NOMO-1 (cell line): Measurements from ENCODE around the gene RGS14.
"Not testable (repeated sequence)": the region's sequence is repeated elsewhere in the genome, so short reads cannot be mapped to it uniquely, and the experiment has no call there.

Experiments
- DNase-seq, 2 experiments: peaks; one replicate each; lab custom pipeline; 2025; ENCODE audit not compliant: unreplicated experiment in 2 of 2; lab: John Stamatoyannopoulos, UW

The RGS14 gene

DNA sequence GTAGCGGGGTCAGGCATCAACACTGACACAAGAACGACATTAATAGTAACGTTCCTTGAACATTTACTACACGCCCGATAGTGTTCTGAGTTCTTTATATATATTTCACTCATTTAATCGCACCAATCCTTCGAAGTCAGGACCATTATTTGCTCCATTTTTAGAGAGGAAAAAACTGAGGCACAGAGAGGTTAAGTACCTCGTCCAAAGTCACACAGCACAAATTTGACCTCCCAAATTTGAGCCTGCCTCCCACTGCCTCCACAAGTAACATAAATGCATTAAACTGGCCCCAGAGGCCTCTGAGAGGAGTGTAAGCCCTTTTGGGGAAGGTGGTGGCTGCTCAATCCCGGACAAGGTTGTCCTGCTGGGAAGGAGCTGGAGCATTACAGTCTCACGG lies 5.8 kb downstream of the RGS14 start:
- no peak for DNase-seq

- no peak for DNase-seq
These were observed 6.6 kb downstream of the RGS14 start for GRCh38 chr5:177364159-177364962.

DNA sequence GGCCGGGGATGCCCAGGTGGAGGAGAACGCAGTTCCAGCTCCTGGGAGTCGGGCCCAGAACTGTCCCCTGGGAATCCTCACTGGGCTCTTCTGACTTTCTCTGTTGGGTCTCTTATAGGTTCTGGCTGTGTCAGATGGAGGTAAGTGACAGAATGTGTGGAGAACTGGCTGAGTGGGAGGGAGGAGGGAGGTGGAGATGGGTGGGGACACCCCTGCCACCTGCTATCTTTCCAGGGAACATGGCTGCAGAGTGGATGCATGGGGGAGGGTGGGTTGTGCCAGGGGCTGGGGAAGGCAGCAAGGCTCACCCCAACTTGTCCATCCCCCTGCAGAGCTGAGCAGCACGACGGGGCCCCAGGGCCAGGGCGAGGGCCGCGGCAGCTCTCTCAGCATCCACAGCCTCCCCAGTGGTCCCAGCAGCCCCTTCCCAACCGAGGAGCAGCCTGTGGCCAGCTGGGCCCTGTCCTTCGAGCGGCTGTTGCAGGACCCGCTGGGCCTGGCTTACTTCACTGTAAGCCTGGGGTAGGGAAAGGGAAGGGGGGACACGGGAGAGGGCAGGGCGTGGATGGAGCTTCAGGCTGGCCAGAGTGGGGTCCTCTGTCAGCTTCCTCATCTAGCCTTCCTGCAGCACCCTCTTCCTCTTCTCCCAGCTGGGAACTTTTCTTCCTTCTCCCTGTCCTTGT lies 8.3 kb downstream of the RGS14 start:
- DNase-seq: no peak

GRCh38 chr5:177366528-177367322 lies 9.0 kb downstream of the RGS14 start:
- DNase-seq: no peak

- no peak for DNase-seq
These were observed 9.7 kb downstream of the RGS14 start for GRCh38 chr5:177367323-177367848.

DNA sequence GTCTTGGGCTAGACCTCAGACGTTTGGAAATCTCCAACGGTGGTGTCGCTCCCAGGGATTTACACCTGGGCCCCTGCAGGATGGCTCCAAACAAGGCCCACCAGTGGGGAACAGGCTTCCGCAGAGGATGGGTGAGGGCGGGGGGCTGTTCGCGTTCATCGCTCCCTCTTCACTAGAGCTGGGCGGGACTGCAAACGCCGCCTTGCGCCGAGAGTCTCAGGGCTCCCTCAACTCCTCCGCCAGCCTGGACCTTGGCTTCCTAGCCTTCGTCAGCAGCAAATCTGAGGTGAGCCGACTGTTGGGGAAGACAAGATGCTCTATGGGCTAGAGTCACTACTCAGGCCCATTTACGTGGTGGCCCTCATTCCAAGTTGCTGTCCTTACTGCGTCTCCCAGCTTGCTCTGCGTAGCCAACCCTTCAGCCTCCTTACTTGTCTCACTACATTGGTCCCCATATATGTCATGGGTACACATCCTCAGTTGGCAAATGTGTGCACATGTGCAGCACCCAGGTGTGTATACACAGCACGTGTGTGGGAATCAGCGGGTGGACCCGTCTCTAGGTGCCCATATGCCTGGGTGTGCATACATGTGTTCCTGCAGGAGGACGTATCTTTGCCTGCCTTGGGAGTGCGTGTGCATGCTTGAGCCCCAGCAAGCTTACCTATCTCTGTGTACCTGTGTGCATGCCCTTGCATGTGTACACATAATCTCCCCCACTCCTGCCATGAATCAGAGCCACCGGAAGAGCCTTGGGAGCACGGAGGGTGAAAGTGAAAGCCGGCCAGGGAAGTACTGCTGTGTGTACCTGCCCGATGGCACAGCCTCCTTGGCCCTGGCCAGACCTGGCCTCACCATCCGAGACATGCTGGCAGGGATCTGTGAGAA lies 10.5 kb downstream of the RGS14 start:
- no peak for DNase-seq

DNA sequence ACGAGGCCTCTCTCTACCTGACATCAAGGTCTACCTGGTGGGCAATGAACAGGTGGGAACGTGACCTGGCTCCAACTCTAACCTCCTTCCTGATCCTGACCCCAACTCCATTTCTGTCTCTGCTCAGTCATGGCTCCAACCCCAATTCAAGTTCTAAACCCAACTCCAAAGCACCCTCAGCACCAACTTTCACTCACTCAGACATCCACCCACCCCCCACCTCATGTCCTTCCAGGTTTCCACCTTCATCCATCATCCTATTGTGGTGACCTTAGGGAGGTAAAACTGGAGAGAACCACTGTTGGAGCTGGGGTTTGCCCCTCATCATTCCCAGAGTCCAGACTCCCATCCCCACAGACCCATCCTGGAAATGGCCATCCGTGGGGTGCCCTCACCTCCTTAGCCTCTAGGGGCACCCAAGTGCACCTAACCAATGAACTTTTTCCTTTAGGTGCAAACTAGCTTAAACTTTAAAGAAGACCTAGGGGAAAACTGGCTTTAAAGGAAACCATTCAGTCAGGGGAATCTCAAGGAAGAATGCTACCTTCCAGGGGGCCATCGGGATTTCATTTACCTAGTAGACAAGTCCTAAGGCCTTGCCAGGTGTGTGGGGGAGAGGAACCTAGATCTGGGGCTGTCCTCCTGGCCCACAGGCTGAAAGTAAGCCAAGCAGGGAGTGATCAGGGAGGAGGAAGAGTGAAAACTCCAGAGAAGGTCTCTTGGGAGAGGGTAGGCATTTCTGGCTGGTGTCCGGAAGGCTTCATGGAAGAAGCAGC lies 11.3 kb downstream of the RGS14 start:
- no peak for DNase-seq

DNA sequence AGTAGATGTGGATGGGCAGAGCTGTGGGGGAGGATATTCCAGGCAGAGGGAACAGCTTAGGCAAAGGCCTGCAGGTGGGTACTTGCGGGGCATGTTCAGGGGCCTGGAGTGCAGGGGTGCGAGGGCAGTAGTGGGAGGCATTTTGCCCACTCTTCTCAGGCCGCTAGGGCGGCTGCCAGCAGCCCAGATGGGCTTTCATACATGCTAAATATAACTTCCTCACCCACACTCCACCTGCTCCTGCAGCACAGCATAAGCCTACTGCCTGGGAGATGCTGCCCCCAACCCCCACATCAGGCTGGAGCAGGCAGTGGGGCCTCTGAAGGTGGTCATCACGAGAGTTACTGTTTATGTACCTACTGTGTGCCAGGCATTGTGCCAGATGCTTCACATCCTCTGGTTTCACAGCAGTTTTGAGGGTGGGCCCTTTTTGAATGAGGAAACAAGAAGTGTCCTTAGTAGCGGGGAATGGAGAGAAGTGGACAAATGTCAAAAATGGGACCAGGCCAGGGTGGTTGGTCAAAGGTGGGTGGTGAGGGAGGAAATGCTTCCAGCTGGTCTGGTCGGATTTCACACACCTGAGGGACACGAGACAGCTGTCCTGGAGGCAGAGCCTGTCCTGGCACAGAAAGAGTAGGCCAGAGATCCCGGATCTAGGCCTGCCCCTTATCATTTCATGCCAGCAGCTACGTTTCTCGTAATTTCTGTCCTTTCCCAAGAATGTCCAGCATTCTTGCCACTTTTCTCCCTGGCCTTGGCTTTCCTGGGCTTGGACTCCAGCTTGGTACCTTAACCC lies 12.1 kb downstream of the RGS14 start:
- no peak for DNase-seq

DNA sequence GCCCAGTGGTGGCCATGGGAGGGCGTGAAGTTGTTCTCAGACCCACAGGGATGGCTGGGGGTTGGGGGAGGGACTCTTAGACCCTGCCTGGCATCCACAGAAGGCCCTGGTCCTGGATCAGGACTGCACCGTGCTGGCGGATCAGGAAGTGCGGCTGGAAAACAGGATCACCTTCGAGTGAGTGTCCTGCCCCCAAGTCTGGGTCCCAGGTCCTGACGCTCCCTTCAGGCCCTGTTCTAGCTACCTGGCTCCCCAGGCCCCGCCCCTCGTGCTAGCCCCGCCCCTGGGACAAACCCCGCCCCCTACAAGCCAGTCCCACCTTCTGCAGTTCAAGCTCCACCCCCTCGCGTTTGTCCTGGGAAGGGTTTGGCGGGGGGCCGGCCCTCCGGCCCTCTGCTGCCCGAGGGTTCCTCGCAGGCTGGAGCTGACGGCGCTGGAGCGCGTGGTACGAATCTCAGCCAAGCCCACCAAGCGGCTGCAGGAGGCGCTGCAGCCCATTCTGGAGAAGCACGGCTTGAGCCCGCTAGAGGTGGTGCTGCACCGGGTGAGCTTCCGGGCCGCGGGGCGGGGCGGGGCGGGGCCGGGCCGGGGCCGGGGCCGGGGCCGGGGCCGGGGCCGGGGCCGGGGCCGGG lies 12.9 kb downstream of the RGS14 start:
- DNase-seq: no peak

GRCh38 chr5:177371120-177372033 lies 13.7 kb downstream of the RGS14 start:
- no peak for DNase-seq

DNA sequence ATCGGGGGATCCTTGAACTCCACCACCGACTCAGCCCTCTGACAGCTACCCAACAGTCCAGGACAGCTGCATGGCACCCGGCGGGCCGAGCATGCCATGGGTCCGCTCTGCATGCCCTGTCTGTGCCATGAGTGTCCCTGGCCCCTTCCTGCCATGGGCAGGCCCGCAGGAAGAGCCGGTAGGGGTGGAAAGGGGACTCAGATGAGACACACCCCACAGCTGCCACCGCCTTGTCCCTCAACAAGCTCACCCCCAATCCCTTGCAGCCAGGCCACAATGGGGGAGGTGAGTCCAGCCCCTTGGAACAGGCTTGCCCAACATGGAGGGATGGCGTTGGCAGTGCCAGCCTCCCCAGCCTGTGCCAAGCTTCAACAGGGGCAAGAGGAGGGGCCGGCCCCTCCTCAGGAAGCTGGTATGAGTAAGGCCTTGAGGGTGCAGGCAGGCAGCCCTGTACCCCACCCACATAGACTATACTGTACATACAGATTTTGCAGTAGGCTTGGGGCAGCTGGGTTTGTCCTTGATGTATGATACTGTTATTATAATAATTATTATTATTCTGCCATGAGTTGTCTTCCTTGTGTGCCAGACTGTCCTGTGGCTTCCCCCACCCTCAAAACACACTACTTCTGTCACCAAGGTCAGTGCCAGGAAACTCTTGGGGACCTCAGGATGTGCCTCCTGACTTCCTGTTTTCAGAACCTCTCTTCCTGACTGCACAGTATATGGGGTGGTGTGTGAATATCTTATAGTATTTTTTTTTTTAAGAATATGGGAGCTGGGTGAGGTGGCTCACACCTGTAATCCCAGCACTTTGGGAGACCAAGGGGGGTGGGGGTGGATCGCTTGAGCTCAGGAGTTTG lies 14.5 kb downstream of the RGS14 start:
- DNase-seq: no peak

DNA sequence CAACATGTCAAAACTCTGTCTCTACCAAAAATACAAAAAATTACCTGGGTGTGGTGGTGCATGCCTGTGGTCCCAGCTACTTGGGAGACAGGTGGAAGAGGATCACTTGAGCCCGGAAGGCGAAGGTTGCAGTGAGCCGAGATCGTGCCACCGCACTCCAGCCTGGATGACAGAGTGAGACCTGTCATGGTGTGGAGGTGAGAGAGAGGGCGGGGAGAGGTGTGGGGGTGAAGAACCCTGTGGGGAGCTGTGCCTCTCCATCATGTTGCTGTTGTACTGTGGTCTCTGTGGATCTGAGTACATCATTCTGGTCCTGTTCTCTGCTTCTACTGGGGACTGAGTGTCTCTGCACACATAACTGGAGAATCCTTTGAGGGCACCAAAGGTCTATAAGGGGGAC lies 15.2 kb downstream of the RGS14 start:
- no peak for DNase-seq

- no peak for DNase-seq
These were observed 16.1 kb downstream of the RGS14 start for GRCh38 chr5:177373806-177374205.

DNA sequence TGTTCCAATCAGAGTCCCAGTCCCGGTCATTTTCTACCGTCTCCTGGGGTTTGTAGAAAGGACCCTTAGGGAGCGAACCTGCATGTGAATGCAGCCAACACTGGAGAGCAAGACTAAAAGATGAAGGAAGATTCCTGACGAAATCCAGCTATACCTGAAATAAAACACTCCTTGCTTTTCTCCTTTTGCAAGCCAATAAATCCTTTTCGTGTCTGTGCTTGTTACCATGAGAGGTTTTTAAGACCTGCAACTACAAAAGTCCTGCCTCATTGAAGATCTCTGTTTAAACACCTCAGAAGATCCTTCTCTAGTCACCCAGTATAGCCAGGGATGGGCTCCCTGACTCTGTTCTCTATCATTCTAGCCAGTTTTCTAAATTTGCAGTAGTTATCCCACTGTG lies 16.5 kb downstream of the RGS14 start:
- no peak for DNase-seq

DNA sequence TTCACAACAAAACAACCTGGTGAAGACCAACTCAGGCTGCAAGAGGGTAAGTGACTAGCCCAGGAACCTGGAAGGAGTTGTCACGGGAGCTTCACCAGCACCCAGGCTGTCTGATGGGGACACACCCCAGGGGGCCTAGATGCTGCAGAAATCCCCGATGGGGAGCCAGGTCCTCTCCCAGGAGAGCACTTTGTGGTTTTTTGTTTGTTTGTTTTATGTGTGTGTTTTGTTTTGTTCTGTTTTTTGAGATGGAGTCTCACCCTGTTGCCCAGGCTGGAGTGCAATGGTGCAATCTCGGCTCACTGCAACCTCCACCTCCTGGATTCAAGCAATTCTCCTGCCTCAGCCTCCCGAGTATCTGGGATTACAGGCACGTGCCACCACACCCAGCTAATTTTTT lies 17.8 kb downstream of the RGS14 start:
- DNase-seq: not testable (repeated sequence)

- DNase-seq: no peak
These were observed 18.4 kb downstream of the RGS14 start for GRCh38 chr5:177376107-177376506.
